ENCODE data around the gene DGKI.

The DGKI gene

GRCh38 chr7:137728426-137728825 lies 118.3 kb downstream of the DGKI start:
- H3K9me2 ChIP-seq (ENCODE audit: low read depth, low read length): no peaks in the 10 kb centered on the region
- H3K9ac ChIP-seq (ENCODE audit: low read length): no peak overlapping the region
- no peaks in the 10 kb centered on the region for H3K9me3 ChIP-seq (ENCODE audit: low read length)
- H3K36me3 ChIP-seq (ENCODE audit: insufficient read depth, low read length): no peaks in the 10 kb centered on the region
- H3K4me1 ChIP-seq (ENCODE audit: insufficient read depth, low read length, severe bottlenecking): no peaks in the 10 kb centered on the region
- no peaks in the 10 kb centered on the region for H3F3A ChIP-seq (ENCODE audit: insufficient read depth, low read length)
- H3K27ac ChIP-seq (ENCODE audit: low read depth, low read length, poor library complexity, severe bottlenecking): no peak overlapping the region
- H3K4me2 ChIP-seq (ENCODE audit: low read length): no peak overlapping the region
- H4K20me1 ChIP-seq (ENCODE audit: insufficient read depth, low read length): no peaks in the 10 kb centered on the region
- no peaks in the 10 kb centered on the region for H3K27me3 ChIP-seq (ENCODE audit: insufficient read depth, low read length)
- TF ChIP-seq CTCF (IDR thresholded peaks at IDR 0.05; ENCODE audit: low read length): no peak
- no peak for TF ChIP-seq EZH2 (IDR thresholded peaks at IDR 0.05; ENCODE audit: borderline replicate concordance, low read length)
- H3K4me3 ChIP-seq (ENCODE audit: low read depth, low read length, poor library complexity, severe bottlenecking): no peak overlapping the region
- no peaks in the 10 kb centered on the region for H3K79me2 ChIP-seq (ENCODE audit: insufficient read depth, low read length)
- H2AFZ ChIP-seq (ENCODE audit: low read length): no peak overlapping the region

- H3F3A ChIP-seq (ENCODE audit: insufficient read depth, low read length): no peaks in the 10 kb centered on the region
- no peak overlapping the region for H3K4me3 ChIP-seq (ENCODE audit: low read depth, low read length, poor library complexity, severe bottlenecking)
- no peaks in the 10 kb centered on the region for H3K27me3 ChIP-seq (ENCODE audit: insufficient read depth, low read length)
- no peaks in the 10 kb centered on the region for H3K36me3 ChIP-seq (ENCODE audit: insufficient read depth, low read length)
- H3K9me3 ChIP-seq (ENCODE audit: low read length): no peaks in the 10 kb centered on the region
- no peak overlapping the region for H3K9ac ChIP-seq (ENCODE audit: low read length)
- no peaks in the 10 kb centered on the region for H3K79me2 ChIP-seq (ENCODE audit: insufficient read depth, low read length)
- TF ChIP-seq EZH2 (IDR thresholded peaks at IDR 0.05; ENCODE audit: borderline replicate concordance, low read length) (no peak), CTCF (IDR thresholded peaks at IDR 0.05; ENCODE audit: low read length) (no peak)
- H3K27ac ChIP-seq (ENCODE audit: low read depth, low read length, poor library complexity, severe bottlenecking): no peak overlapping the region
- H4K20me1 ChIP-seq (ENCODE audit: insufficient read depth, low read length): no peaks in the 10 kb centered on the region
- H2AFZ ChIP-seq (ENCODE audit: low read length): no peak overlapping the region
- H3K4me1 ChIP-seq (ENCODE audit: insufficient read depth, low read length, severe bottlenecking): no peaks in the 10 kb centered on the region
- H3K4me2 ChIP-seq (ENCODE audit: low read length): no peak overlapping the region
- no peaks in the 10 kb centered on the region for H3K9me2 ChIP-seq (ENCODE audit: low read depth, low read length)
Measured at GRCh38 chr7:137727413-137727812, 119.4 kb downstream of the DGKI start.

- H3K9me2 ChIP-seq (ENCODE audit: low read depth, low read length): no peaks in the 10 kb centered on the region
- no peak for TF ChIP-seq CTCF (IDR thresholded peaks at IDR 0.05; ENCODE audit: low read length)
- no peak for TF ChIP-seq EZH2 (IDR thresholded peaks at IDR 0.05; ENCODE audit: borderline replicate concordance, low read length)
- H3K27me3 ChIP-seq (ENCODE audit: insufficient read depth, low read length): no peaks in the 10 kb centered on the region; the same call in none of the 2 replicates
- no peaks in the 10 kb centered on the region for H3F3A ChIP-seq (ENCODE audit: insufficient read depth, low read length)
- no peaks in the 10 kb centered on the region for H4K20me1 ChIP-seq (ENCODE audit: insufficient read depth, low read length)
- no peaks in the 10 kb centered on the region for H3K79me2 ChIP-seq (ENCODE audit: insufficient read depth, low read length)
- no peaks in the 10 kb centered on the region for H3K4me1 ChIP-seq (ENCODE audit: insufficient read depth, low read length, severe bottlenecking)
- no peaks in the 10 kb centered on the region for H3K36me3 ChIP-seq (ENCODE audit: insufficient read depth, low read length)
- no peak overlapping the region for H3K4me2 ChIP-seq (ENCODE audit: low read length)
- H2AFZ ChIP-seq (ENCODE audit: low read length): no peak overlapping the region
- H3K9ac ChIP-seq (ENCODE audit: low read length): no peak overlapping the region
- no peak overlapping the region for H3K4me3 ChIP-seq (ENCODE audit: low read depth, low read length, poor library complexity, severe bottlenecking)
- H3K9me3 ChIP-seq (ENCODE audit: low read length): no peaks in the 10 kb centered on the region
- no peak overlapping the region for H3K27ac ChIP-seq (ENCODE audit: low read depth, low read length, poor library complexity, severe bottlenecking)
Measured at GRCh38 chr7:137718355-137718754, 128.4 kb downstream of the DGKI start.
